Motor neuron (in vitro differentiated cells): ENCODE measurements around the gene SPOCD1. TPM values are rescaled to one million over a fixed set of nuclear protein-coding genes. Genes with fewer than 3 reads are reported as not detected.

Experiments used
- ATAC-seq, 8 experiments: fragments of 200-7000 bp; cut with Tn5 transposase; replicated peaks in 6 of 8; 2 replicates each; pipeline ENCODE4 v1.8.0; 2021; ENCODE audit warnings: mild to moderate bottlenecking in 8 of 8, moderate library complexity in 8 of 8
- H3K27ac ChIP-seq, 2 donors: fragments of 250-450 bp; sonication (Bioruptor Pico); 2 replicates each; pipeline ENCODE4 v1.9.0; 2021; ENCODE audit warnings: antibody characterized with exemption in 2 of 2, mild to moderate bottlenecking in 2 of 2, moderate library complexity in 1 of 2
- H3K4me1 ChIP-seq, 2 donors: fragments of 250-450 bp; sonication (Bioruptor Pico); replicated peaks in 1 of 2; 2 replicates each; pipeline ENCODE4 v1.6.1; 2021; ENCODE audit warnings: antibody characterized with exemption in 2 of 2, mild to moderate bottlenecking in 2 of 2, moderate library complexity in 1 of 2
- H3K4me3 ChIP-seq, 5 donors: fragments of 250-450 bp; sonication (Bioruptor Pico); 2 replicates each; pipeline ENCODE4 v1.9.0; 2021; ENCODE audit warnings: antibody characterized with exemption in 5 of 5, mild to moderate bottlenecking in 5 of 5, moderate library complexity in 4 of 5
- WGBS, 10 experiments: fragments of 450-650 bp; shearing (Covaris generic); methylation state at CpG; one replicate each; pipeline ENCODE4 v1.0.0; 2022; 5-methylcytosine and 5-hydroxymethylcytosine counted together
- in situ Hi-C, 9 experiments: fragments of 400-800 bp; cut with MboI; loops; one replicate each; pipeline ENCODE4 v1.15.0; 2021; ENCODE audit warnings: low sequenced_read_pairs in 9 of 9, low pct_unique_long_range_greater_than_20kb in 2 of 9; ENCODE audit not compliant: unreplicated experiment in 9 of 9
- total RNA-seq, 8 experiments: library from RNA; unstranded; fragments of 300-600 nt; gene quantifications; 2 replicates each; pipeline versions ENCODE4 v1.2.3 to v1.2.4, GENCODE V29; 2022

The SPOCD1 gene
- total RNA-seq, 8 experiments from 2014 or later = 0.05 to 4.0 (median 0.65) TPM

DNA sequence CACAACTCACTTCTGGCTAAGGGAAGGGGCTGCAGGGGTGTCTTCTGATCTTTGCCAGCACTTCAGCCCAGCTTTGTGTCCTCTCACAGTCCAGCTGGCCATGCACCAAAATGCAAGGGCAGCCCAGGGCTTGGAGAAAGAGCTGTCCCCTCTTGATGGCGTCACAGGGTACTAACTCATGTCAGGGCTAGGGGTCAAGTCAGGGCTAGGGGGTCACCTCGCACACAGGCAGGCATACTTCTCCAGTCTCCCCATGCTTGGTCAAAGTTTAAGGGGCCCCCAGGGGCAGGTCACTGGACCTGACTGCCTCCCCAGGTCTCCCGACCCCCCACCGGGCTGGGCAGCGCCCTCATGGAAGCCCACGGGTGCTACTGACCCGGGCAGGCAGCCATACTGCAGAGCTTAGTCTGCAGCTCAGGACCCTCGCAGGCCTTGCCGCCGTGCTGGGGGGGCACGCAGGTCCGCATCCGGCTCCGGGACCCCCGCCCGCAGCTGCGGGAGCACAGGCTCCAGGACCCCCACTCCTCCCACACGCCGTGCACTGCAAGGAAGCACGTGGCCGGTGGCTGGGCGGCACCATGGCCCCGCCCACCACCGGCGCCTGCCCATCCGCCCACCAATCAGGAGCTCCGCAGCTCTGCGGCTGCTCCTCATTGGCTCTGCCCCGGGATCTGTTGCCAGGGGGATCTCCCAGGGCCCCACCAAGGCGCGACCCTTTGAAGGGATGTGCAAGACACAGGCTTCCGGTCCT, 73.2 kb downstream of the SPOCD1 start:
- Histone ChIP-seq H3K4me1 (peaks cover 26 to 40% of the 10 kb centered on the region in 2 donors), H3K27ac (no peak overlapping the region), H3K4me3 (no peak overlapping the region)
- 74 to 100% (median 80%) methylated on average over 1 to 19 of the region's 32 CpGs; no CpG with 5 or more reads in 3 of the 10 experiments for WGBS, 10 experiments
- ATAC-seq = no peak
- in situ Hi-C loops = no loop called here

Other genes starting within 250 kb of the SPOCD1 start
- 100 to 1,000 TPM in 1 of 8 experiments, 1 to 10 TPM in 3, under 1 TPM in 3, not detected in 1; 0.11 to 120 (median 1.7) TPM for gene TINAGL1, start 239.5 kb downstream of the SPOCD1 start, total RNA-seq
- under 1 TPM in 7 of 8 experiments, not detected in 1; 0.11 to 0.91 (median 0.27) TPM for gene HCRTR1, start 198.3 kb downstream of the SPOCD1 start, total RNA-seq
- 10 to 100 TPM; 43.2 to 79.6 (median 54.5) TPM for gene PEF1, start 171.1 kb downstream of the SPOCD1 start, total RNA-seq
- 10 to 100 TPM in 2 of 8 experiments, 1 to 10 TPM in 4, under 1 TPM in 2; 0.87 to 39.0 (median 3.8) TPM for gene COL16A1, start 112.0 kb downstream of the SPOCD1 start, total RNA-seq
- 10 to 100 TPM in 7 of 8 experiments, 1 to 10 TPM in 1; 3.7 to 60.2 (median 35.4) TPM for gene ADGRB2, start 51.7 kb downstream of the SPOCD1 start, total RNA-seq
- 100 to 1,000 TPM in 7 of 8 experiments, 10 to 100 TPM in 1; 94.8 to 242 (median 200) TPM for gene PTP4A2, start 122.3 kb upstream of the SPOCD1 start, total RNA-seq
- 100 to 1,000 TPM in 6 of 8 experiments, 10 to 100 TPM in 2; 41.9 to 242 (median 141) TPM for gene KHDRBS1, start 197.8 kb upstream of the SPOCD1 start, total RNA-seq